Measurements from ENCODE around the gene TMEM163. TPM values are rescaled to one million over a fixed set of nuclear protein-coding genes. Genes with fewer than 3 reads are reported as not detected.

Gene TMEM163
- total RNA-seq, 4 donors from 2014 or later = 0.34 to 1.2 TPM; not detected in 2

DNA sequence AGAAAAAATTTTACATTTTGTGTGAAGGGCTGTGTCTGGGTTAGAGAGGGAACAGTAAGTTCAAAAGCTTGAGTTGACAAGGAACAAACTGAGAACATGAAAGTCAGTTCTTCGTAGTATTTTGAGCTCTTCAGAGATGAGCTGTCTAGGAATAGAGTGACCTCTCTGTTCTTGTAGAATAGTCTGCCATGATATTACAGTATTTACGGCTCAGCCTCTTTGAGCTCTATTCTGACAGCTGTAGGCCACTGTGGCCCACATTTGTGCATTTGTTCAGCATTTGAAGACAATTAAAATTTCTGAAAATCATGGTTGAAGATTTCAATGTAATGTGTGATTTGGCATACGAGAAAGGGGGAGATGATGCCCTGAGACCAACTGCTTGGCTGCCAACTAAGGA lies 292.1 kb downstream of the TMEM163 start:
- H3K4me1 ChIP-seq = no peaks in the 10 kb centered on the region
- H3K4me3 ChIP-seq = no peak overlapping the region
- intact Hi-C loops (cut with DNase I; ENCODE audit: low total_unique reads) = no loop called here
- no peaks in the 10 kb centered on the region for H3K36me3 ChIP-seq
- TF ChIP-seq CTCF (IDR thresholded peaks at IDR 0.05) = no peak
- TF ChIP-seq POLR2A (IDR thresholded peaks at IDR 0.05) = no peak
- H3K27me3 ChIP-seq = no peaks in the 10 kb centered on the region
- H3K9me3 ChIP-seq = no peaks in the 10 kb centered on the region
- no peak for DNase-seq
- H3K27ac ChIP-seq = no peak overlapping the region

DNA sequence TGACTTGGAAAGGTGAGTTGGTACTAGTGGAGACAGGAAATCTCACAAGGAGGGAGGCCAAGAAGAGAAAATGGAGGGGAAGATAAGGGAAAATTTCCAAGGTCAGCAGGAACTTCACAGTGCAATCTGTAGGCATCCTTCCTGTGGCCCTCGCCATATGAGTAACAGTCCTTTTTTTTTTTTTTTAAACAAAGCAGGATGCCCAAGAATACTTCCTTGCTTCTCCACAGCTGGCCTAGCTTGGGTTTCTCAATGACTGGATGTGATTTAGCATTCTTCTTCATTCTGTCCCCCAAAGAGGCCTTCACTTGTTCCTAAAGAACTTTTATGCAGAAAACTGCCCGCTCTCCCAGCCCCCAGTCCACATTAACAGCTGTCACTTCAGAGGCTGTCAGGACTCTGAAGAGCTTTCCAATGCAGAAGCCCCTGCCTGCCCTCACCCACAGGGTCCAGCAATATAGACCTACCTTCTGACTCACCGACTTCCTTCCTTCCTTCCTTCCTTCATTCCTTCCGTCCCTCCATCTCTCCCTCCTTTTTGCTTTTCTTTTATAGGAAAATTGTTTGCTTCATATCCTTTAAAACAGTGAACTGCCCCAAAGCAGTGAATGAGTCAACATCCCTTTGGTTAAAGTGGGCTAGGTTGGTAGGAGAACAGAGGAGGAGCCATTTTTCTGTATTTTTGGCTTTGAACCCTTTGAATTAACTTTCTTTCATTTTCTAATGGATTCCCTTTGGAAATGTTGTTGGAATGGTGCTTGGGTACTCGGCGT lies 292.9 kb downstream of the TMEM163 start:
- no peaks in the 10 kb centered on the region for H3K27me3 ChIP-seq

DNA sequence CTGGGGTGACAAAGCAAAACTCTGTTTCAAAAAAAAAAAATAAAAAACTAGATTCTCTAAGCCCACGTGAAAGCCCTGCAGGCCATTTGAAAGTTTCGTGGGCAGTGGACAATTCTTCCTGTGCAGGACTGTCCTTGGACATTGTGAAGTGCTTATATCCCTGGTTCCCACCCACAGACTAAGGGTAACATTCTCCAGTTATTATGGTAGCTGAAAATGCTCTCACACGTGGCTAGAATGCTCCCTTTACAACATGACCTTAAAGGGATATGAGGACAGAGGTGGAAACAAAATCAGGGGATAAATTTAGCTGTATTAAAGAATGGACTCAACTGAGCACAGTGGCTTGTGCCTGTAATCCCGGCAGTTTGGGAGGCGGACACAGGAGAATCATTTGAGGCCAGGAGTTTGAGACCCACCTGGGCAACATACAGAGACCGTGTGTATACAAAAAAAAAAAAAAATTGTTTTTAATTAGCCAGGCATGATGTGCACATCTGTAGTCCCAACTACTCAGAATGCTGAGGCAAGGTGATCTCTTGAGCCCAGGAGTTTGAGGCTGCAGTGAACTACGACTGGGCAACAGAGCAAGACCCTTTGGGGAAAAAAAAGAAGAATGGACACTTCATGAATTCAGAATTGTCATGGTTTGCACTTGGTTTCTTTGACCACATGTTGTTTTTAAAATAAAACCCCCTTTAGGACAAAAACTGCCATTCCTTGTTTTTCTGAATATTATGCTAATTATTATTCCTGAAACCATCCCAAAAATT lies 297.1 kb downstream of the TMEM163 start:
- no peak for DNase-seq
- TF ChIP-seq CTCF (IDR thresholded peaks at IDR 0.05) = no peak
- TF ChIP-seq POLR2A (IDR thresholded peaks at IDR 0.05) = no peak
- H3K4me3 ChIP-seq = no peak overlapping the region
- no peaks in the 10 kb centered on the region for H3K4me1 ChIP-seq
- H3K27ac ChIP-seq = no peak overlapping the region
- no peaks in the 10 kb centered on the region for H3K36me3 ChIP-seq
- no peaks in the 10 kb centered on the region for H3K27me3 ChIP-seq
- H3K9me3 ChIP-seq = no peaks in the 10 kb centered on the region
- intact Hi-C loops (cut with DNase I; ENCODE audit: low total_unique reads) = no loop called here

More for the DNA sequence above, 292.9 kb downstream of the TMEM163 start:
- DNase-seq = no peak
- Histone ChIP-seq H3K36me3 (no peaks in the 10 kb centered on the region), H3K4me1 (no peaks in the 10 kb centered on the region), H3K9me3 (no peaks in the 10 kb centered on the region), H3K4me3 (no peak overlapping the region), H3K27ac (no peak overlapping the region)
- intact Hi-C loops (cut with DNase I; ENCODE audit: low total_unique reads) = no loop called here
- TF ChIP-seq CTCF (IDR thresholded peaks at IDR 0.05) (no peak), POLR2A (IDR thresholded peaks at IDR 0.05) (no peak)

DNA sequence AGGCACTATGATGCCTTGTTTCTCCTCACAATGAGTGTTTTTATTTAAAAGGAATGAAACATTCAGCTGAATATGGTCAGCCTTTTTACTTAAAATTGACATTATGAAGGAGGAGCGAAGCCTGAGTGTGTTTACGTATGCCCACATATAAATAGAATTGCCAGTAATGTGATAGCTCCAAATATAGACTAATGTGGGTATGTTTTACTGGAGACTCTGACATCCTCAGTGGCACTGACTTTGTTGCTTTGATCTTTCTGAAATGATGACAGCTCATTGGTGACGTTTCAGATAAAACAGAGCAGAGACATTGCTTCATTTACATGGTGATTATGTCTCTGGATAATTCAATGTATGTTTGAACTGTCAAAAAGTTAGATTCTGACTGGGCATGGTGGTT lies 297.9 kb downstream of the TMEM163 start:
- no peak for TF ChIP-seq POLR2A (IDR thresholded peaks at IDR 0.05)
- TF ChIP-seq CTCF (IDR thresholded peaks at IDR 0.05) = no peak
- intact Hi-C loops (cut with DNase I; ENCODE audit: low total_unique reads) = no loop called here
- H3K4me1 ChIP-seq = no peaks in the 10 kb centered on the region
- no peak overlapping the region for H3K27ac ChIP-seq
- H3K36me3 ChIP-seq = no peaks in the 10 kb centered on the region
- H3K9me3 ChIP-seq = no peaks in the 10 kb centered on the region
- no peak for DNase-seq
- H3K4me3 ChIP-seq = no peak overlapping the region
- H3K27me3 ChIP-seq = no peaks in the 10 kb centered on the region

DNA sequence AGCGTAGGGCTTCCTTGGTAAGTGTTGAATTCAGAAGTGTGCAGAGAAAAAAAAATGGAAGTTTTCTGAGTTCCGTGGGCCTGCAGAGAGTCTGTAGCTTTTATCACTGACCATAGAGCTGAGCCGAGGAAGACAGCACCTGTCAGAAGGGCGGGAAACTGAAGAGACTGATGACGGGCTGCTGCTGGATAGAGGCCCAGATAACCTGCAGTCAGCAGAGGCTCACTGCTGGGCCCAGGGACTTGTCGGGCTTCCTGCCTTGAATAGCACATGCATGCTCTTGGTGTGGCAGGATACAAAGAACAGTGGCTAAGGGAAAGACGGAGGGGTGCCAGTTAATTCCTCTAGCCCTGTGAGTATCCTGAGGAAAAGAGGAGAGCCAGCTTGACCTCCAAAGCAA lies 298.5 kb downstream of the TMEM163 start:
- no peaks in the 10 kb centered on the region for H3K4me1 ChIP-seq
- TF ChIP-seq POLR2A (IDR thresholded peaks at IDR 0.05) = no peak
- no peak for TF ChIP-seq CTCF (IDR thresholded peaks at IDR 0.05)
- no peaks in the 10 kb centered on the region for H3K9me3 ChIP-seq
- H3K4me3 ChIP-seq = no peak overlapping the region
- H3K36me3 ChIP-seq = no peaks in the 10 kb centered on the region
- DNase-seq = no peak
- intact Hi-C loops (cut with DNase I; ENCODE audit: low total_unique reads) = no loop called here
- H3K27me3 ChIP-seq = no peaks in the 10 kb centered on the region
- H3K27ac ChIP-seq = no peak overlapping the region

Data from uterus (tissue), 4 donors.